Stimulated activated CD8-positive, alpha-beta memory T cell treated with anti-CD3 and anti-CD28 coated beads, Interleukin-4, amount 100 ng/mL, for 48 hours (primary cell): ENCODE results near the gene RNF223.
A peak's percentile ranks its signal among the peaks of the same experiment; 100 is the strongest.
"Not testable (repeated sequence)": the region's sequence is repeated elsewhere in the genome, so short reads cannot be mapped to it uniquely, and the experiment has no call there.

Experiments used
- DNase-seq: peaks from one replicate; pipeline ENCODE4 v3.0.0-alpha.2; 2020

RNF223 gene

GRCh38 chr1:1069711-1070676 is 4.1 kb downstream of the RNF223 start:
- no peak for DNase-seq

GRCh38 chr1:1069056-1069710 is 4.9 kb downstream of the RNF223 start:
- DNase-seq: peak; percentile 95

- no peak for DNase-seq
These were observed 5.5 kb downstream of the RNF223 start for GRCh38 chr1:1068517-1069055.

GRCh38 chr1:1067860-1068516 is 6.1 kb downstream of the RNF223 start:
- no peak for DNase-seq

GRCh38 chr1:1067284-1067859 is 6.7 kb downstream of the RNF223 start:
- DNase-seq: no peak

- DNase-seq: peak; percentile 46
These were observed 7.5 kb downstream of the RNF223 start for GRCh38 chr1:1066403-1067283.

GRCh38 chr1:1065940-1066304 is 8.2 kb downstream of the RNF223 start:
- not testable (repeated sequence) for DNase-seq

- no peak for DNase-seq
These were observed 8.7 kb downstream of the RNF223 start for GRCh38 chr1:1065265-1065939.

- DNase-seq: peak; percentile 93
These were observed 9.9 kb downstream of the RNF223 start for GRCh38 chr1:1063945-1064831.

GRCh38 chr1:1063261-1063944 is 10.7 kb downstream of the RNF223 start:
- DNase-seq: no peak

GRCh38 chr1:1062348-1063163 is 11.6 kb downstream of the RNF223 start:
- DNase-seq: no peak

GRCh38 chr1:1061682-1062345 is 12.3 kb downstream of the RNF223 start:
- no peak for DNase-seq

GRCh38 chr1:1060281-1061000 is 13.7 kb downstream of the RNF223 start:
- DNase-seq: no peak

GRCh38 chr1:1059494-1060280 is 14.4 kb downstream of the RNF223 start:
- peak; percentile 97 for DNase-seq

- no peak for DNase-seq
These were observed 15.1 kb downstream of the RNF223 start for GRCh38 chr1:1058921-1059493.
